Fibroblast of skin of right quadriceps (primary cell): ENCODE measurements around the gene SRP68.
"Not testable (repeated sequence)": the region's sequence is repeated elsewhere in the genome, so short reads cannot be mapped to it uniquely, and the experiment has no call there.

Experiments
- DNase-seq: peaks from one replicate; pipeline ENCODE4 v3.0.0-alpha.2; 2013

Gene SRP68

DNA sequence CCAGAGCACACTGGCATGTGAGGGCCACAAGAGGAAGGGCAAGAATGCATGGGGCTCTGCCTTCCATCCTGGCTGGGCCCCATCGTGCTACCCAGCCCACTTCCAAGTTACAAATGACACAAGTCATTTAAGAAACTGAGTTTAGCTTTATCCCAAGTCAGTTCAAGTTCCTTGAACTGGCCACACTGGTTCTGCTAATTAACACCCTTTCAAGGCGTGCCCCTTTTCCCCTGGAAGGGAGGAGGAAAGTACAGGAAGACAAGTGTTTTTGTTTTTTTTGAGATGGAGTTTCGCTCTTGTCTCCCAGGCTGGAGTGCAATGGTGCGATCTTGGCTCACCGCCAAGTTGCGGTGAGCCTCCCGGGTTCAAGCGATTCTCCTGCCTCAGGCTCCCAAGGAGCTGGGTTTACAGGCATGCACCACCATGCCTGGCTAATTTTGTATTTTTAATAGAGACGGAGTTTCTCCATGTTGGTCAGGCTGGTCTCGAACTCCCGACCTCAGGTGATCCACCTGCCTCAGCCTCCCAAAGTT is 27.8 kb downstream of the SRP68 start:
- not testable (repeated sequence) for DNase-seq

- DNase-seq: not testable (repeated sequence)
Measured at GRCh38 chr17:76042868-76043267, 29.4 kb downstream of the SRP68 start.

DNA sequence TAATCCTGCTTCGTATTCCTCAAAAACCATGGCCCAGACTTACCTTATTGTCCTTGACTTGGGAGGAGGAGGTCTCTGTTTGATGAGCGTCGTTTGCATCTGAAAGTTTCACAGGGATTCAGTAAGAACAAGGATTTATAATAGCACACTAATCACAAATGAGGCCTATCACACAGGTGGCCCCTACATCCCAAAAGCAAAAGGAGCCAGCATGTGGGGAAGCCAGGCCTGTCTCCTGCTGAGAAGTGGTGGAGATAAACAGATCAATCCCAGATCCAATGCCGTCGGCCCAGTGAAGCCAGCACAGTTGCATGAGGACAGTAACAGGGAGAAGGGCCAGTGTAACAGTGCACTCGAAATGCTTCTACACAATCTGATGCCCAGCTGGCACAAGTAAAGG is 31.9 kb downstream of the SRP68 start:
- no peak for DNase-seq

- no peak for DNase-seq
Measured at GRCh38 chr17:76039121-76039520, 33.2 kb downstream of the SRP68 start.

- peak; percentile 29 for DNase-seq
Measured at GRCh38 chr17:76038050-76038449, 34.3 kb downstream of the SRP68 start.

DNA sequence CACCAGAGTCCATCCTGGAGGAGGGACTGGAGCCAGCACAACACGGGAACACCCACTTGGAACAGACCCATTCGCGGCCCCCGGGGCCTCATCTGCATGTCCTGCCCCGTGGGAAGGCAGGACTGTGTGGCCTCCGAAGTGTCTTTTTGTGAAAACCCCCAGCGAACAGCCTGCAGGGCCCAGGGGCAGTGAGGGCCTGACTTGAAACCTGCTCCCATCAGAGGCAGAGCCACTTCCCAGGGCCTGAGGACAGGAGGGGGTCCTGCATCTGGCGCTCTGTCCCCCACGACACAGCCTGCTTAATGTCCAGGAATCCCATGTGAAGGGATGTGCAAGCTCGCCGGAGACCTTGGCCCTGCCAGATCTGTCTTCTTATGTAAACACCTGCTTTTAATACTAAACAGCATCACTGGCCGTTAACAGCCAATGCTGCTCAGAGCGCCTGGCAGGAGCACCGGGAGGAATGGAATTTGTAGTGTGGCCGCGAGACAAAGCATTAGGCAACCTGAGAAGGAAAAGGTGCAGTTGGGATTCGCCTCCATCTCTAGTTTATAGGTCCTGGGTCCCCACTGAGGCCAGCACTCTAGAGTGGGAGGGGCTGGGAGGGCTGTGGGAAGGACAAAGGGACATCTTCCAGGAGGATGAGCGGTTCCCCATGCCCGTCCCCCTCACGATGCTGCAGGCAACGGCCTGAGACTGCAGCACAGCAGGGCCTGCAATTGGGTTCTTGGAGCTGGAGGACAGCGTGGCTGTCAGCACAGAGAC is 35.6 kb downstream of the SRP68 start:
- DNase-seq: no peak

DNA sequence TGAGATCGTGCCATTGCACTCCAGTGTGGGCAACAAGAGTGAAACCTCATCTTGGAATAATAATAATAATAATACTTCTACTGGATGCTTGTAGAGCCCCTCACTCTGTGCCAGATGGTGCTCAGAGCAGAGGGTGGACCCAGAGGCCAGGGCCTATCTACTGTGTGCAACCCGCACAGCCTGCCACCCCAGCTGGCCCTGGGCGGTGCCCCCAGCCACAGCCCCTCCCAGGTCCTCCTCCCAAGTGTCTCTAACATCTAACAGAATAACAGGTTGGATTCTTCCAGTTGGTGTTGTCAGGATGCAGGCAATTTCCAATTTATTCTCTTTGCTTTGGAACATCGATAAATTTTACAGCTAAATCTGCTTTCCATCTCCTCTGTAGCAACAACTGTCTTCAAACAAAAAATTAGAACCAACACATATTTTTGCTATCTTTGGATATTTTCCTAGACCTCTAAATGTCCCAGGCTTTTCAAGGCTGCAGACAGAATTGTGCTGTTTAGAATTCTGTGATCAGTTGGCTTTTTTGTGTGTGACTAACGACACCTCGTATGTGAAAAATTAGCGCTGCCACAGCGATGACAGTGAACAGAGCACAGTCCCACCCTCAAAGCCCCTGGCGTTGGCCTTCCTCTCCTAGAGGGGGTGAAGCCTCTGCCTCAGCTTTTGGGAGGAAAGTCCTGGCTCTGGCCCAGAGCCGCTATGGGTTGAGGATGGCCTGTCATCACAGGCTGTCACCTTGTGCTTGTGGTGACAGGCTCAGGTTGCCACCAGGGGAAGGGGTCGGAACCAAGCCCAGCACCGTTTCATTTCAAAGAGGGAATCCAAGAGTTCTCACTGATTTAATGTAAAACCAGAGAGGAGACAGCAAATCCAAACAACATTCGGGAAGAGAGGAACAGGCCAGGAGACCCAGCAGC is 37.6 kb downstream of the SRP68 start:
- no peak for DNase-seq

- no peak for DNase-seq
Measured at GRCh38 chr17:76033139-76033538, 39.2 kb downstream of the SRP68 start.

GRCh38 chr17:76032780-76033108 is 39.6 kb downstream of the SRP68 start:
- DNase-seq: no peak

DNA sequence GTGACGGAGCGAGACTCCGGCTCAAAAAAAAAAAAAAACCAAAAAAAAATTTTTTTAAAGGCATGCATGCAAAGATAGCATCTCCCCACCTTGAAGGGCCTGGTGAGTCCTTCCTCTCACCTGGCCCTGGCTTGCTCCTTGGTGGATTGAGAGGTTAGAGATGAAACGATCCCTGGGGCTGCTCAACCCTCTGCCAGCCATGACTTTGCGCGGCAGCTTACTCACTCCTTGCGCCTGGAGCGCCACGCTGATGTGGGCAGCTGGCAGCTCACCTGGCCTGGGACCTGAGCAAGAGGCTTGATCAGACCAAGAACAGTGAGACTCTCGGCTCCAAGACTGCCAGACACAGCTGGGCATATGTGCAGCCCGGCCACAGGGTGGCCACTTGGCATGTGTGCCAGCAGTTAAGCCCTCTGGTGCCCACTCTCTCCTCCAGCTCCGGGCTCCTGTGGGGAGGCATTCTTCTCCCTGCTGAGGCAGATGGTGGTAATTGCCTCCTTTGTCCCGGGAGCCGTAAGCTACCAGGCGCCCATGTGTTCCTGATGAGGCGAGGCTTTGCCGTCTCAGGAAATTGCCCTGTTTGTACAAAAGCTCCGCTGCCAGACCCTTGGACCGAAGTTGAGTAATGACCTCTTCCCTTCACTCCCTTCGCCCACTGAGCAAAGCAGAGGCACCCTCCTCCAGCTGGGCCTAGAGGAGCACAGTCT is 40.1 kb downstream of the SRP68 start:
- no peak for DNase-seq

DNA sequence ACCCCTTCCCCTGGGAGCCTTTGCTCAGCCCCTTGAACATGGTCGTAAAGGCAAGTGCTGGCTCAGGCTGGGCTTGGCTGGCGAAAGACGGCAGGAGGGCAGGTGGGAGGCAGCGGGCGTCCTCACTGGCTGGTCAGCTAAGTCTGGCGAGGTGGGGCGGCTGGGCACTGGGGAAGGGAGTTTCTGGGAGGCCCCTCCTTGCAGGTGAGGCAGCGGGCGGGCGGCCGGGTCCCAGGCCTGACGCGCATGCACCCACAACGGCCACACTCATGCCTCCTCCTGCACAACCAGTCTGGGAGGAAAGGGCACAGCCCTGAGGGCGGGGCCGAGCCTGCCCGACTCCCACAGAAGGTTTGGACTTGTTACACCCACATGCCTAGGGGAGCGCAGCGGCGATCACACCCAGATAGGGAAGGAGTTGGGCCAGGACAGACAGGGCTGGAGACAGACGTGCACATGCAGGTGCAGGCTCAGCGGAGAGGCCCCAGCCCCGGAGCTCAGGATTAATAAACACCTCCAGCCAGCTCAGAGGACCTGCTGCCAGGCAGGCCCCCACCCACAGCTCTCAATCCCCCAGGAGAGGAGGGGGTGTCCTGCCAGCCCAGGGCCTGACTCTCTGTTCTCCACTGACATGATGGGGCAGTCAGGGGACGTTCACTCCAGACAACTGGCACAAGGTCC is 45.0 kb downstream of the SRP68 start, which contains the start of gene EVPL:
EVPL (minus strand) TSS at position 148 of the 681 bp plus-strand sequence; CDS start at position 40, 108 bp downstream.
- no peak for DNase-seq

GRCh38 chr17:76026714-76027158 is 45.6 kb downstream of the SRP68 start:
- no peak for DNase-seq

DNA sequence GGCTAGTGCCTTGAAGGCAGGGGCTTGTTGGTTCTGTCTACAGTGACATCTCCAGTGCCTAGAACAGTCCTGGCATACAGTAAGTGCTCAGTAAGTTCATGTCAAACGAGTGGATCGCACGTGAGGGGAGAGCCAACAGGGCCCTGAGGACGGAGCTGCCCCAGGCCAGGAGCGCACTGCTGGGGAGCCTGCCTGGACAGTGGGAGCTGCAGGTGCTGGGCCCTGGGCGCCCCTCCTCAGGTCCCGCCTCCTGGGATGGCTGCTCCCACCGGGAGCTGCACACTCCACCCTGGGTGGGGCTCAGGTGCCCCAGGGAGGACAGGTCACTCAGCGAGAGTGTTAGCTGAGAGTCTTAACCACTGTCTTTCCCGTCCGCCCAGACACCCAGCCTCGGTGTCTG is 47.0 kb downstream of the SRP68 start:
- no peak for DNase-seq

DNA sequence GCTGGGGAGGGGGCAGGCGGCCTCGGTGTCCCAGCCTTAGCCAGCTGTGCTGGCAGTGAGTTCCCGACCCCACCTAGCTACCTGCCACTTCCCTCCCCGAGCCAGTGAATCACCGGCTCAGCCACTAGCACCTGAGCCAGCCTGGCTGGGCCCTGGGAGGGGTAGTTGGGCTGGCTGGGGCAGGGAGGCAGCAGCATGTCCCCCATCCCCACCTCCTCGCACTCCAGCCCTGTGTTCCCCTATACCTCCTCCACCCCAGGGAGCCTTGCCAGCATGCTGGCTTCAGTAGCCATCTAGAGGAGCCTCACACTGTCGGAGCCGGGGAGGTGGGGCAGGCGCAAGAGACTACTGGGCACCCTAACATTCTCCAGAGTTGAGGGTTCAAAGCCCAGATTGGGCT is 48.0 kb downstream of the SRP68 start:
- DNase-seq: no peak

DNA sequence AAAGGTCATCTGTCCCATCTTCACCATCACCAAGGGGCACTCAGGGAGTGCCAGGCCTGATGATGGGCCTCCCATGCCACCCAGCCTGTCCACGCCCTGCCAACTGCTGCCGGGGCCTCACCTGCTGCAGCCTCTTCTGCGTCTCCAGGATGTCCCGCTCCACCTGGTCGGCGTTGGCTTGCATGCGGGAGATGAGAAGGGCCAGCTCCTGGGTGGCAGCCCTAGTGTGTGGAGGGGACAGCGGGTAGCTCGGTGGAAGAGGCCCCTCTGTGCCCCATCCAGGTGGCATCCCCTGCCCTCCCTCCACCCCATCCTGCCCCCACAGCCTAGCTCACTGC is 48.4 kb downstream of the SRP68 start:
- no peak for DNase-seq

DNA sequence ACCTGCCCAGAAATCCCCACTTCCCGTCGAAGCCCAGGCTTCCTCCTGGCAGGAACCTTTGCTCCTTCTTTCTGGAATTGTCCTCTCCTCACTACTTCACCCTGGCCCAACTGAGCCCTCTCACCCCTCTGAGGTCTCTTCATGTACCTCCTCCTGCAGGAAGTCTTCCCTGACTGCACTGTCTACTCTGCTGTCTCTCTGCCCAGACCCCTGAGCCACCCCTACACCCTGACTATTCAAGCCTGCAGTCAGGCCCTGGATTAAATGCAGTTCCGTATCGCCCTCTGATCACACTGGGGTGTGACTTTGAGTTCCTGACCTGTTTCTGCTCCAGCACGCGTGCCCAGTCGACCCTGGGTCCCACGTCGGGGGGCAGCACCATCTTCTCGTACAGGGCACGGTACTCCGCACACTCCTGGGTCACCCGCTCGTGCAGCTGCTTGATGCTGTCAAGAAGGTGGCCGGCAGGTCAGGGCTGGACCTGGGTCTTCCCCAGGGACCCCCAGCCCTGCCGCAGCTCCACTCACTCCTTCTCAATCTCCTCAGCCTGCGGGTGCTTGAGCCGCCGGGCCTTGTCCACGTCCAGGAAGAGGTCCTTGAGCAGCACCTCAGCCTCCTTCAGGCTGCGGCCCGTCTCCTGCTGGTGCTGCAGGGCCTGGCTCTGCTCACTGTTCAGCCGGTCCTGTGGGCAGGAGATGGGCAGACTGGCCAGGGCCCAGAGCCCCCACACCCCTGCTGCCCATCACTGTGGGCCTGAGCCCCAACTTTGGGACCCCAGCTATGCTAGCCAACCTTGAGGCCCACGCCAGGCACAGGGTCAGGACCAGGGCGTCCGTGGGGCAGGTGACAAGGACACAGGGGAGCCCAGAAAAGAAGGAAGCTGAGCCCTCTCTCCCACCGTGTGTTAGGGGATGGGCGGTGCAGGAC is 49.1 kb downstream of the SRP68 start:
- no peak for DNase-seq

DNA sequence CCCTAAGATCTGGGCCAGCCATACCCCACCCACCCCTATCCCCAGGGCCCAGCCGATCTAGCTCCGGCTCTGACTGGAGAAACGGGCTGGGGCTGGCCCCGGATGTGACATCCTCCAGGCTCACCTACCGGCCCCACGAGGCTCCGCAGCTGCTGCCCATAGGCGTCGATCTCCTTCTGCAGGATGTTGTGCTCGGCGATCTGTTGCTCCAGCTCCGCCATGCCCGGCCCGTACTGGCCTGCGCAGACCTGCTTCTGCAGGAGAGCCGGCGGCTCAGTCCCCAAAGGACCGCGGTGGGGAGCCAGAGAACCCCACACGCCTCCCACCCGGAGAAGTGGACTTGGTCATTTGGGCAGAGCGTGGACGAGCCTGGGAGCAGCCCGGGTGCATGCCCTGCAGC is 50.0 kb downstream of the SRP68 start:
- DNase-seq: no peak

- no peak for DNase-seq
Measured at GRCh38 chr17:76019833-76020467, 52.4 kb downstream of the SRP68 start.

DNA sequence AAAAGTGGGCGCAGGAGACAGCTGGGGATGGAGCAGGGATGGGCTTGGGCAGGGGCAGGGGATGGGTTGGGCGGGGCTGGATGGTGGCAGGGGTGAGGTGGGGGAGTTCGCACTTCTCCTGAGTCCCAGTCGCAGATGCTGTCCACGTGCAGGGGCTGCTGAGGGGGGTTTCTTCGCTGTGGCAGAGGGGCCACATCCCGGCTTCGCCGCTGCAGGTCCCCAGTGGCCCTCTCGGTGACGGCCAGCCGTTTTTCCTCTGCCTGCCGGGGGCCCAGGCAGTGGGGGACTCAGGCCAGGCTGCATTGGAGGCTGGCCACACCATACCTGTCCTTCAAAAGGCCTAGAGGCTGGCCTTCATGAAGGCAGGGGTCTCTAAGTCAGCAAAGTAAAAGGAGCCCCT is 53.5 kb downstream of the SRP68 start:
- DNase-seq: no peak

GRCh38 chr17:76018340-76018680 is 54.0 kb downstream of the SRP68 start:
- no peak for DNase-seq
